ENCODE measurements around the gene NAA35.
"Not testable (repeated sequence)": the region's sequence is repeated elsewhere in the genome, so short reads cannot be mapped to it uniquely, and the experiment has no call there.

NAA35 gene

GRCh38 chr9:85940832-85941621, at the start of gene NAA35:
NAA35 (plus strand) TSS chr9:85941146; CDS start chr9:85942160, 1,014 bp downstream.
- DNase-seq = peak; percentile 98

GRCh38 chr9:85892401-85892800, 48.5 kb upstream of the NAA35 start:
- no peak for DNase-seq

GRCh38 chr9:85895685-85896084, 45.3 kb upstream of the NAA35 start:
- DNase-seq = no peak

- DNase-seq = no peak
Observed at GRCh38 chr9:85897848-85898247, 43.1 kb upstream of the NAA35 start.

GRCh38 chr9:85898332-85898731, 42.6 kb upstream of the NAA35 start:
- DNase-seq = no peak

GRCh38 chr9:85899388-85899787, 41.6 kb upstream of the NAA35 start:
- no peak for DNase-seq

GRCh38 chr9:85900504-85901201, 40.3 kb upstream of the NAA35 start:
- peak; percentile 4 for DNase-seq

- DNase-seq = no peak
Observed at GRCh38 chr9:85904975-85905374, 36.0 kb upstream of the NAA35 start.

- DNase-seq = no peak
Observed at GRCh38 chr9:85905957-85906356, 35.0 kb upstream of the NAA35 start.

GRCh38 chr9:85909390-85909789, 31.6 kb upstream of the NAA35 start:
- DNase-seq = no peak

GRCh38 chr9:85914108-85914507, 26.8 kb upstream of the NAA35 start:
- no peak for DNase-seq

GRCh38 chr9:85917756-85918155, 23.2 kb upstream of the NAA35 start:
- no peak for DNase-seq

- DNase-seq = no peak
Observed at GRCh38 chr9:85925493-85925892, 15.5 kb upstream of the NAA35 start.

- peak; percentile 7 for DNase-seq
Observed at GRCh38 chr9:85927076-85927475, 13.9 kb upstream of the NAA35 start.

GRCh38 chr9:85931495-85931894, 9.5 kb upstream of the NAA35 start:
- DNase-seq = no peak

GRCh38 chr9:85935950-85936349, 5.0 kb upstream of the NAA35 start:
- not testable (repeated sequence) for DNase-seq

- DNase-seq = no peak
Observed at GRCh38 chr9:85940275-85940831, 593 bp upstream of the NAA35 start.

- DNase-seq = no peak
Observed at GRCh38 chr9:85941622-85941940, 635 bp downstream of the NAA35 start.

GRCh38 chr9:85941966-85942912, 1.3 kb downstream of the NAA35 start:
- DNase-seq = no peak

GRCh38 chr9:85942913-85943709, 2.2 kb downstream of the NAA35 start:
- DNase-seq = no peak

GRCh38 chr9:85943757-85944430, 2.9 kb downstream of the NAA35 start:
- DNase-seq = no peak

GRCh38 chr9:85944672-85945071, 3.7 kb downstream of the NAA35 start:
- no peak for DNase-seq
